ENCODE data around the gene TMEM179.
"Not testable (repeated sequence)": the region's sequence is repeated elsewhere in the genome, so short reads cannot be mapped to it uniquely, and the experiment has no call there.

The TMEM179 gene

GRCh38 chr14:104604458-104605449, at the start of gene TMEM179:
TSS of gene TMEM179 (minus strand) at chr14:104604772. CDS start at chr14:104604741, 31 bp downstream.
- no peak for DNase-seq (ENCODE audit: low read depth, low spot score)

GRCh38 chr14:104654119-104654518, 49.5 kb upstream of the TMEM179 start:
- DNase-seq (ENCODE audit: low read depth, low spot score): no peak

- DNase-seq (ENCODE audit: low read depth, low spot score): not testable (repeated sequence)
Measured at GRCh38 chr14:104653130-104653920, 48.8 kb upstream of the TMEM179 start.

GRCh38 chr14:104652386-104652785, 47.8 kb upstream of the TMEM179 start:
- DNase-seq (ENCODE audit: low read depth, low spot score): no peak

- no peak for DNase-seq (ENCODE audit: low read depth, low spot score)
Measured at GRCh38 chr14:104651876-104652260, 47.3 kb upstream of the TMEM179 start.

GRCh38 chr14:104650981-104651875, 46.7 kb upstream of the TMEM179 start:
- no peak for DNase-seq (ENCODE audit: low read depth, low spot score)

- DNase-seq (ENCODE audit: low read depth, low spot score): peak; percentile 39
Measured at GRCh38 chr14:104650057-104650980, 45.7 kb upstream of the TMEM179 start.

- no peak for DNase-seq (ENCODE audit: low read depth, low spot score)
Measured at GRCh38 chr14:104647467-104648043, 43.0 kb upstream of the TMEM179 start.

GRCh38 chr14:104644656-104645378, 40.2 kb upstream of the TMEM179 start:
- DNase-seq (ENCODE audit: low read depth, low spot score): no peak

GRCh38 chr14:104644091-104644635, 39.6 kb upstream of the TMEM179 start:
- DNase-seq (ENCODE audit: low read depth, low spot score): no peak

- DNase-seq (ENCODE audit: low read depth, low spot score): no peak
Measured at GRCh38 chr14:104643306-104643705, 38.7 kb upstream of the TMEM179 start.

GRCh38 chr14:104642540-104642868, 37.9 kb upstream of the TMEM179 start:
- DNase-seq (ENCODE audit: low read depth, low spot score): no peak

GRCh38 chr14:104641753-104642539, 37.4 kb upstream of the TMEM179 start:
- DNase-seq (ENCODE audit: low read depth, low spot score): no peak

- no peak for DNase-seq (ENCODE audit: low read depth, low spot score)
Measured at GRCh38 chr14:104640681-104641080, 36.1 kb upstream of the TMEM179 start.

GRCh38 chr14:104639885-104640548, 35.4 kb upstream of the TMEM179 start:
- peak; percentile 9 for DNase-seq (ENCODE audit: low read depth, low spot score)

GRCh38 chr14:104639471-104639870, 34.9 kb upstream of the TMEM179 start:
- no peak for DNase-seq (ENCODE audit: low read depth, low spot score)

GRCh38 chr14:104638927-104639450, 34.4 kb upstream of the TMEM179 start:
- DNase-seq (ENCODE audit: low read depth, low spot score): no peak

All from activated naive CD8-positive, alpha-beta T cell treated with anti-CD3 and anti-CD28 coated beads, Interleukin-2, amount 50 U/mL, for 16 hours (primary cell).